GM19438 (cell line): ENCODE measurements around the gene SPAG6.

Experiments used
- ATAC-seq: cut with Tn5 transposase; IDR thresholded peaks from one replicate; pipeline ENCODE4 v1.9.1; 2021; ENCODE audit warnings: low read depth; ENCODE audit not compliant: unreplicated experiment

The SPAG6 gene

DNA sequence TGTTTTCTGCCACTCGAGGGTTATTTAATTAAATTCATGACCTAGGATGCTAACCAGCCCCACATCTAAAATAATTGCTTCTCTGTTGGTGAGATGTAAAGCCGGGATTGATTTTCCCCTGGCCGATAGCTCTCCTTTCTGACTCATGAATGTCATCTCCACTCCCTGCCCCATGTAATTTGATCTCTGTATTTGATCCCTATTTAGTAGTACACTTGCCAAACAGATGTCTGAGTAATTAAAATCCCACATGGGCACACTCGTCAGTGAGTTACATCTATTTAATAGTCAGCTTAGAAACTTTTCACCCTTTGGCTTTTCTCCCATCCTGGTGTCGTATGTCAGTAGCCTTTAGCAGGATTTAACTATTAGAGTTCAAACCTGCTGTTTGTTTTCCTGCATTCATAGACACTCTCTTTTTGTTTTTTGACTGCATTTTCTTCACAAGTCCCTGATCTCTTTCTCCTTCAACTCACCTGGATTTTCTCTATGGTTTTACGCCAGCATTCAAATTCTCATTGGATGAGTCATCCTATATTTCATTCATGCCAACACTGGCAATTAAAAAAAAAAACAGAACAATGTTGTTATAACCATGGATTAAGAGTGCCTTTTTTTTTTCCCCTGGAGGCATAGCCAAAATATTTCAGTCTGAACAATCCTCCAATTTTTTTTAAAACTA, 82.7 kb downstream of the SPAG6 start:
- ATAC-seq: no peak

DNA sequence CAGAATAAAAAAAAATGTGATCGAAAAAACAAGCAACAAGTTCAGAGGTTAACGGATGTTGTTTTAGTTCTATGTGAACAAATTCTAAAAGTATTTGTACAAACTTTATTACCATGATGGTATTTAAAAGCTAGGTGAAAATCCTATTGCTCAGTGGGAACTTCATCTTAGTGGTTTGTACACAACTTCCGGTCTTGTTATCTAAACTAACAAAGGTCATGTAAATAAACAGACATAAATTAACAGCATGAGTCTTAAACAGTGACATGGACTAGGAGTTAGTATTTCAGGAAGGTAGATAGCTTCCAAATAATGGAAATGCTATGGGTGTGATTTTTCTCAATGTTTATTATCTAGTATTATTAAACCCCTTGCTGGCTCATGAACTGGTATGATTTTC, 83.8 kb downstream of the SPAG6 start:
- no peak for ATAC-seq

DNA sequence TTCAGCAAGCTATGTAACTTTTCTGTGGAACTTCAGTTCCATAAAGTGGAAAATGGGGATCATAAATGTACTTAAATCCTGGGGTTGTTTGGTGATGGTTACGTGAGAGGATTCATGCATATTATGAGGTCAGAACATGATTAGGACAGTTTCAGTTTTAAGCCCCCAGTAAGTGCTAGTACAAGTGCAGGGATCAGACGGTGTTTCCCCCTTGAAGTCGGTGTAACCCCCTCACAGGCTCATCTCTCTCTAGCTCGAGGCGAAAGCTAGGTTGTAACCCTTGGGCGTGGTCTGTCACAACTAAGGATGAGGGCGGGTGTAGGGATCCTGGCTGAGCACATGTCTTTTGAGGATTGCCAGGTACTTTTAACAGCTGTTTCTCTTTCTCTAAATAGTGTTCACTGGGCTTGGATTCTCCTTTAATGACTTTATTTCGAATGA, 84.7 kb downstream of the SPAG6 start:
- ATAC-seq: no peak

DNA sequence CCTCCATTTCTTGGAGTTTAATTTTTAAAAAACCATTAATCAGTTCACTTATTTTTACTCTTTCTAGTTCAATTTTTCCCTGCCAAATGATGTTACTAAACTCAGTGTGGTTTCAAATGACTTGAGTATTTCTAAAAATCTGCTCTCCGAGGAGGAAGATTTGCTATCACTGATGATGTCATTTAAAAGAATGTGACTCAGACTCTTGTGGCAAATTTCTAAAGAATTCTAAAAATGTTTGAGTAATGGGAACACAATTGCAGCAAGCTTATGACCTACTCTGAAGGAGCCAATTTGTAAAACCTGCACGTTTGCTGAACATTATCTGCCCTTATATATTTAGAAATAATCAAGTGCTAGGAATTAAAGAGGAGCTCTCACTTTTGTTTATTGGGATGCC, 88.6 kb downstream of the SPAG6 start:
- no peak for ATAC-seq

DNA sequence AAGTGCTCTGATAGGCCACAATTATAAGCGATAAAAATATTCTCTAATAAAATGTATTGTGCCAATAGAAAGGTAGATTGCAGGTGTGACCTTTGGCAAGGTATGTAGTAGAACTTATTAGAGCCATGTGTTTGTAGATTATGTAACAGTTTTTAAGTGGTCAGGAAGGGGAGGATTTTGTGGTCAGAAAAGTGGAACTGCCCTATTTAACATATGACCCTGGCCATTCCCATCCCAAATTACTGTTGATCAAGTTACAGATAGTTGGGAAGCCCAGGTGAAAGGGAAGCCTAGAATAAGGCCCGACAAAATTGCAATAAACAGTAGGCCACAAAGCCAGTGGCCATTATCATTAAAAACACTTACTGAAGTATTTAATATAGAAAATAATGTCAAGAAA, 89.2 kb downstream of the SPAG6 start:
- no peak for ATAC-seq

DNA sequence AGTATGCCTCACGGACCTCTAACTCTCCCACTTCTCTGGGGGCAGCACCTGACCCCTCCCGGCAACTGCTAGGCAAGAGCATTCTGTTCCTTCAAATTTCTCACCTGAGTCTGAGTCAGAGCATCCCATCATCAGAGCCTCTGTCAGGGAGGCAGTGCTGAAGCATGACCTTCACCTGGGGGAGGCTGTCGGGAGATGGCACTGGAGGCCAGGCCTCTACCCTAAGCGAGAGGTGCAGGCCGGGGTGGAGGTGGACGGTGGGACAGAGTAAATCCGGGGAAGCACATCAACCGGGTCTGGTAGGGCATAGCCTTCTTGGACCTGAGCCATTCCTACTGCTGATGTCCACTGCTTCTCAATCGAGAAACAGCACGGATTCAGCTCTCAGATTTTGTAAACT, 90.4 kb downstream of the SPAG6 start:
- ATAC-seq: no peak

DNA sequence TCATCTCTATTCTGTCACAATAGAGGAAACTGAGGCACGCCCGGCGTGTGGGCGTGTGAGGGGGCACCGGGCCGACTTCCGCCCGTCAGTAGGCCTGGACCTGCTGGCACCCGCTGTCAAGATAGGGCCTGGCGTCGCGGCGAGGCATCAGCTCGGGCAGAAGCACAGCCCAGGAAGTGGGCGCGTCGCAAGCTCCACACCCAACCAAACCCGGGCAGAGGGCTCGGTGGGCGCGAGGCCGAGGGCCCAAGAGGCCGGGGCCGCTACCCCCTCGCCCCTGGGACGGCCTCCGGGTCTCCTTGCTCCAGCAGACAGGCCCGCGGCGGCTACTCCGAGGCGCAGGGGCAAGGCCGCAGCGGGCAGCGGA, 91.2 kb downstream of the SPAG6 start:
- peak; percentile 31 for ATAC-seq

DNA sequence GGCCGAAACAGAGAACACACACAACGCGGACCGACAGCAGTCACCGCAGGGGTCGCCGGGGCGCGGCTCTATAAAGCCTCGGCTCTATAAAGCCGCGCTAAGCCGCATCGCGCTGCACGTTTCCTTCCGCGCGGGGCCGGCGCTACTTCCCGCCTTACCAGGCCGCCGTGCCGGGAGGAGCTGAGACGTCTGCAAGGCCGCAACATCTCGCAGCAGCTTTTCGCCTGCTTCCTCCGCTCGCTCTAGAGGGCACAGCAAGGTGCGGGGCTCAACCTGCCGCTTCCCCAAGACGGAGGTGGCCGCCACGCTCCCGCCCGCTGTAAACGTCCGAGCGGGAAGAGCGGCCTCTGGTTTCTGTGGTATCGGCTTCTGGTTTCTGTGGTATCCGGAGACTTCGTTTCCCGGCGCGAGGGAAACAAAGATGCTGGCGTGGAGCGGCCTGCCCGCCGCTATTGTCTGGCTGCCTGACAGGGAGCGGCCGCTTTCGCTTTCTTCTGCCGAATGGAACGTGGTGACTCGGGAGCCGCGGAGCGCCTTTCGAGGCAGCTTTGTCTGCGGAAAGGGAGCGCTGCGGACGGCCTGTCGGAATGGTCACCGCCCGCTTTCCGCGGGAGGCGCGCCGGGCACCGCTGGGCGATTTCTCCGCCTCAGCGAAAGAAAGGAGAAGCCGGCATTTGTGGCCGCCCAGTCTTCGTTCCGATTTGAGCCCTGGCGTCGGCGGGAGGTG, 91.8 kb downstream of the SPAG6 start:
- ATAC-seq: peak; percentile 75

DNA sequence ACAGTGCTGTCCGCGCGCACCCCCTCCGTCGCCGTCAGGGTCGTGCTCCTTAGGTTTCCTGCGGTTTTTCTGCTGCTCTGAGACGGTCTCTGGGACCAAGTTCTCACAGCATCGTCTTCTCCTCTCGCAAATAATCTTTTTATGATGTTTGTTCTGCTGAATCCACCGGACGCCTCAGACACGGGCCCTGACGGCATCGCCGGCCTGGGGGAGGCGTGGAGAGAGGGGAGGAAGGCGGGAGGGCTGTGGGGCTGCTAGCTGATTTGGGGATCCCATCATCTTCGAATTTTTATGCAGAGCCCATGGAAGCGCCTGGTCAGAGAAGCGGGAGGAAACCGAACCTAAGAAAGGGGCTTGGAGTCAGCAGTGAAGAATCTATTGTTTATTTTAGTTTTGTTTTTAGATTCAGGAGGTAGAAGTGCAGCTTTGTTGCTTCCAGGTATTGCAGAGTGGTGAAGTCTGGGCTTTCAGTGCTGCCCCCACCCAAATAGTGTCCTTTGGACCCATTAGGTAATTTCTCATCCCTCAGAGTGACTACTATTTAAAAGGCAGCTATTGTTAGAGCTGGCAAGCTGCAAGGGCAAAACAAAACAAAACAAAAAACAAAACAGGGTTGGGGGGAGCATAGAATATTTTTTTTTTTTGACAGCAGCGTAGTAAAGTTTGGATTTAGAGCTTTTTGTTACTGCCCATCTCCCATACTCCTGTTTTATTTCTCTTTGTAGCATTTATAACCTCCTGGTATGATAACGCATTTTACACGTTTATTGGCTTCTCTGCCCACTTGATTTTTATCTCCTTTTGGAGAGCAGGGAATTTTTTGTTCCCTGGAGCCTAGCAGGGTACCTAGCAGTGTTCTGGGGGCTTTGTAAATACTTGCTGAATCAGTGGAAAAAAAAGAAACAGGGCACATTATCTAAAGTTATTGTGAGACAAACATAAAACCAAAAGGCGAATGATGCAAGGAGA, 92.6 kb downstream of the SPAG6 start:
- peak; percentile 21 for ATAC-seq

DNA sequence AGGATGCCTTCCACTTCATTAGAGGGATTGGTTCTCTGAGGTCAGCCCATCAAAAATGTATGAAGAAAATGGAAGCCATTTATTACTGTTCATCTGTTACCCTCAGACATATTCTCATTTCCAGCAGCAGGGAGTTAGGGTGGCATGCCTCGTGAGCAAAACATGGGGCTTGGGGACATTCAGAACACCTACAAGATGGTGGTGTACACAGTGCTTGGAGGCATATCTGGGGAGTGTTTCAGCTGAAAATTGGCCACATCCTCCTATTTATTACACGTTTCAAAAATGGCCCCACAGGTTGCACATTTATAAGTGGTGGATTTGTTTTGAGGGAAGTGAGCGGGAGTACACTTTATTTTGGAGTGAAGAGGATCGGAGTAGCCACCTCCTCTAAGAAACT, 93.4 kb downstream of the SPAG6 start:
- ATAC-seq: no peak

DNA sequence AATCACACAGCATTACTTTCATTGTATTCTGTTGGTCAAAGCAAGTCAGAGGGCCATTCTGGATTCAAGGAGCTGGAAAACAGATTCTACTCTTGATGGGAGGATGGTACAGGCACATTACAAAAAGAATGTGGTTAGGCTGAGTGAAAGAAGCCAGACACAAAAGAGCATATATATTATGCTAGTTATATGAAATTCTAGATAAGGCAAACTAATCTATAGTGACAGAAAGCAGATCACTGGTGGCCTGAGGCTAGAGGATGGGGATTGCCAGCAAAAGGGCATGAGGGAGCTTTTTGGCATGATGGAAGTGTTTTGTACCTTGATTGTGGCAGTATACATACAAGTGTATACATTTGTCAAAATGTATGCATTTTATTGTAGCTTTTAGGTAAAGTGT, 96.8 kb downstream of the SPAG6 start:
- ATAC-seq: no peak

DNA sequence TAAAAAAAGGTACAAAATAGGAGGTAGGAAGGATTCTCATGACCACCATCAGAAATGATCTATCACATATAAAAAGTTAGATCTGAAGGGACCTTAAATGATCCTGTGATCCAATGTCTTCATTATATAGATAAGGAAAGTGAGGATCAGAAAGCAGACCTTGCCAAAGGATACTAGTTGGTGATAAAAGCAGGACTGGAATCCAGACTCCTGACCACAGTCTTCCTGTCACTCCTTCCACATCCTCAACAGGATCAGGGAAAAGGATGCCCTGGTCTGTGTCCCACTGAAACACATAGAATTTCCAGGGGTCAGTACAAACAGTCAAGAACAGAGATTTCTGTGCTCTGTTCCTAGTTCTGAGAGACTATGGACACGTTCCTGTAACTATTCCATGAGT, 97.2 kb downstream of the SPAG6 start:
- ATAC-seq: no peak

DNA sequence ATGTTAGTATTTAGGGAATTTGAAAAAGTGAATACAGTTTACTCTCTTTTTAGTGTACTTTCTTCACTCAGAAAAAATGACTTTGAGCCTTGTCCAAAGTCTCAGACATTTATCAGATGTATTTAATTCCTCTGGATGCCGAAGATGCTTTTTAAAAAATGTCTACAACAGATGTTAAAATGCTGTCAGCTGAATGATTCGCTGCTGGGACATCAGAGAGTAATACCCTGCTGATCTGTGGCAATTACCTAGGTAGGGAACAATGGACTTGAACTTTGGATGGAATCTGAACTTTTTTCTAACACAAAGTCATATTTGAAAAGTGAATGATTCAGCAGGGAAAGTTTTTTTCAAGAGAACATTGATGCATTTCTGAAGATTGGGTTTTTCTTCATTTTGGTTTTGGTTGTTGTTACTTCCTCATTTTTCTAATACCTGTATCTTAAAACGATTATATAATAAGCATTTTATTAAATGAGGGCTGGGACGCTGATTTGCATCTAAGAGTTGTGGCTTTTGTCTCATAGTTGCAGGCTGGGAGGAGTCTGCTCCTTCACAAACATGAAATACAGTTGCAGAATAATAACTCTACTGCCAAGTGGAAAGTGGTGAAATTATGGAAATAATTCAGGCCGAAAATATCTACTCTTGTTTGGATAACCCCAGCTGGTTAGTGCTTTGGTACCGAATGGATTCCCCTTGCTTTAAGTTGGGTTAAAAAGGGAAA, 98.0 kb downstream of the SPAG6 start:
- no peak for ATAC-seq

DNA sequence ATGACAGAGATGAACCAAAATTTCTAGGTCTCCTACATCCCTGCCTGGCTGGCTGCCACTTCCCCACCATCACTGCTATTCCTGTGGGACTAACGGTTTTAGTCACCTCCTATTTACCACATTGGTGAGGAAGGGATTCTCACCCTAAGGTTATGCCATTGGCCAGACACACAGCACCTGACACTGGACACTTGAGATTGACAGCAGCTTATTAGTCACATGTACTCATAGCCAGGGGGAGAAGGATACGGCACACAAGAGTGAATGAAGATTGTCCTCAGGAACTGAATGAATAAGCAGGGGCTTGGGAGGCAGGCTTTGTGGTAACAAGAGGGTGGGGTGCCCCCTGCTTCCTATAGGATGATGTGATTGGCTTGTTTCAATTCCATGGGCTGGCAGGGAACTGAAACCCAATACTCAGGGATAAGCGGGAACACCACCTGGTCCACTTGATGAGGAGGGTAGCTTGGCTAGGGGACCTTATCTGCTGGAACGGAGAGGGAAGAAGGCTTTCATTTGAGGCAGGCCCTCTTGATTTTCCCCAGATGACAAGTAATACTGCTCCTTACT, 99.0 kb downstream of the SPAG6 start:
- no peak for ATAC-seq

DNA sequence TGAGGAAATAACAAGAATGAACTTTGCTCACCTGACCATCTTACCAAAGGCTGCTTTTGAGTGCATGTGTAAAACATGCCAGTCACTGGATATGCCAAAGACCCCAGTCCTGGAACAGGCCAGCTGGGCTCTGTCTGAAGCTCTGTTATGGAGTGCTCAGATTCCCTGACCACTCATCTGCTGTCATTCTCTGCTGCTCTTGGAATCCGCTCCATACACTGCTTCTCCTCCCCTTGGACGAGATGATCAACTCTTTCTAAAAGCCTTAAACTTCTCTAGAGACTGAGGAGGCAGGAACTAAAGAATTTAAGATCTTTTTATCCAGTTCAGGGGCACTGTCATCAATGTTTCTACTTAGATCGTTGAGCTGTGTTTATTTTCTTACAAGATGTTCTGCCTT, 100.2 kb downstream of the SPAG6 start:
- no peak for ATAC-seq

DNA sequence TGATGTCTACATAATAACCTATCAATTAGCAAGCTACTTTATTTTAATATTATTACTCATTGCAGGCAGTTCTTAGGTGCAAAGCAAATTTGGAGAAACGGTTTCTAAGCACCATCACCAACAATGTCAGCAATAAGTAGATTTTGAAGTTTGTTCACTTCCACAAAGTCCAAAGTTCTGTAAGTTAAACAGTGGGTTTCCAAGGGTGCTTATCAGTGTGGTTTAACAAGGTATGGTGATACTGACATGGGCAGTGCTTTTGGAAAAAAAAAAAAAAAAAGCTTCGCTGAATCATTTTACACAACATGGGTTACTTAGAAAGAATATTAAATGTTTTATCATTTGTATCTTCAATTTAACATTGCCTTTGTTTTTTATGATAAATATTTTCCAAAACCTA, 101.8 kb downstream of the SPAG6 start:
- no peak for ATAC-seq

DNA sequence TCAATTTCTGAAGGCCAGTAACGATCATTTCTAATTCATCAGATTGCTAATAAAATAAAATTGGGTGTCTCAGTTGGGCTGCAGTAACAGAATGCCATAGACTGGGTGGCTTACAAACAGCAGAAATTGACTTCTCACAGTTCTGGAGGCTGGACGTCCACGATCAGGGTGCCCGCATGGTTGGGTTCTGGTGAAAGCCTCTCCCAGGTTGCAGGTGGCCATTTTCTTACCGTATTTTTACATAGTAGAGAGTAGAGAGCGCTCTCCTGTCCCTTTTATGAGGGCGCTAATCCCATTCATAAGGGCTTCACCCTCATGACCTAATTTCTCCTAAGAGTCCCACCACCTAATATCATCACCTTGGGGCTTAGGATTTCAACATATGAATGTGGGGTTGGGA, 106.0 kb downstream of the SPAG6 start:
- ATAC-seq: no peak

DNA sequence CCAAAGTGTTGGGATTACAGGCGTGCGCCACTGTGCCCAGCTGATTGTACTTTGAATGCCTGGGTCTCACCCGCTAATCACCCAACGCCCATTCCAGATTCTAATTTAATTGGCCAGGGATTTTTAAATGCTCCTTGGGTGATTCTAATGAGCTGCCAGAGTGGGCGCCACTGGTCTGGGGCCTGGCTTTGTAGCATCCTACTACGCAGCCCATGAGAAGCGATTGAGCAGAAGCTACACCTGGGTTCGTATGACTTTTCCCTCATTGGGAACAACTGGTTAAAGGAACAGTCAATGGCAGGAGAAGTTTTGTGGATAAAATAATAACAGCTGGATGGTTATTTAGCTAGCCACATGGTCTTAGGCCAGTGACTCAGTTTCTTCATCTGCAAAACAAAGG, 108.0 kb downstream of the SPAG6 start:
- ATAC-seq: no peak

DNA sequence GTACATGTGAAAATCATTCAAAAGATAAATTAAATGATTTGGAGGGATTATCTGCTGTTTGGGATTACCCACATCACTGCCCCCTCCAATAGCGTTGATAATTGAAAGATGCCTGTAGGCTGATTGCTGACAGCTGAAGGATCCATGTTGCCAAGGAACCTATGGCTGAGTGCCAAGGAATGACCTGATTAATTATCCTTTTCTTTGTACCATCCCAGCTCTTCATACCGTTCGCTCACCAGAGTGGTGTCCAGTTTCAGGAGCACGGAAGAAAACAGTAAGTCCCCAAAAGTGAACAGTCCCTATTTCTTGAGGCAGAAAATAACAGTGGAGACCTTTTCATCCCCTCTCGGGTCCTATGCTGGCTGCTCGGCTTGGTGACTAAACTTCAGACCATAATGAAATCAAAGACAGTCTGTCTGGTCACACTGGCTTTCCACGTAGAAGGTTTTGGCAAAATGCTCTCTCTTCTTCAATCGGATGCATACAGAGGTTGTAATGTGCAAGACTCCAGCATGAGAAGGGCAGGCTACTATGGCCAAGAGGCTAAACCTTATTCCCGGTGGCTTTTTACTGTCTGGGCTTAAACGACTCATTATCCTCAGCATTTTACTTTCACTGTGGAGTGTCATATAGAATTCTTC, 108.8 kb downstream of the SPAG6 start:
- no peak for ATAC-seq

DNA sequence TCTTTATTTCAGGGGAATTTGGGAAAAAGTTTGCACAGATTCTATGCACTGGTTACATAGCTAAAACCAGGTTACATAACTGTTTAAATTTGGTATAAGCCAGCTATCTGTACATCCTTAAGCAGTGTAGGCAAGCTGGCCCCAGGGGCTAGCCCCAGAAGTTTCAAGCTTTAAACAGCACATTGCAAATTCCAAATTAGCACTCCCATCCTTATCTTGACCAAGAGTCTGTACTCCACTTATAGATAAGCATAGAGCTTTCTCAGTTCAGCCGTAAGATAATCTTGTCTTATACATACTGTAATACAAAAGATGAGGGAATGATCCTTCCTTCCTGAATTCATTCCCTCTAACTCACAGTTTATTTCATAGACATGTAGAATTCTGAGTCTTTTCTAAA, 109.3 kb downstream of the SPAG6 start:
- no peak for ATAC-seq
